Neuron (in vitro differentiated cells): ENCODE results near the gene DAD1.

ENCODE experiments used
- H2AFZ ChIP-seq: one replicate; pipeline ENCODE4 v1.6.1; 2013; ENCODE audit warnings: low read depth, mild to moderate bottlenecking, inconsistent platforms, low read length, moderate library complexity
- H3K27me3 ChIP-seq: one replicate; pipeline ENCODE4 v1.6.1; 2013; ENCODE audit warnings: low read length; ENCODE audit not compliant: insufficient read depth
- H3K36me3 ChIP-seq: one replicate; pipeline ENCODE4 v1.6.1; 2013; ENCODE audit warnings: low read length; ENCODE audit not compliant: insufficient read depth
- H3K4me1 ChIP-seq: one replicate; pipeline ENCODE4 v1.6.1; 2013; ENCODE audit warnings: low read length; ENCODE audit not compliant: insufficient read depth
- H3K4me3 ChIP-seq: 2 replicates; pipeline ENCODE4 v1.5.1; 2013; ENCODE audit warnings: mild to moderate bottlenecking, low read length, moderate library complexity
- H3K9me3 ChIP-seq: one replicate; pipeline ENCODE4 v1.6.1; 2013; ENCODE audit warnings: low read length

Gene DAD1

GRCh38 chr14:22518073-22518472 is 71.0 kb downstream of the DAD1 start:
- Histone ChIP-seq H3K4me1 (peaks cover 13% of the 10 kb centered on the region), H3K36me3 (no peaks in the 10 kb centered on the region), H3K4me3 (no peak overlapping the region)

GRCh38 chr14:22517117-22517720 is 71.8 kb downstream of the DAD1 start:
- Histone ChIP-seq H2AFZ (no peak overlapping the region), H3K4me3 (no peak overlapping the region), H3K9me3 (no peaks in the 10 kb centered on the region), H3K4me1 (peaks cover 13% of the 10 kb centered on the region), H3K36me3 (no peaks in the 10 kb centered on the region), H3K27me3 (no peaks in the 10 kb centered on the region)

More at GRCh38 chr14:22518073-22518472, 71.0 kb downstream of the DAD1 start:
- H3K27me3 ChIP-seq, result no peaks in the 10 kb centered on the region
- H3K9me3 ChIP-seq, result no peaks in the 10 kb centered on the region
- no peak overlapping the region for H2AFZ ChIP-seq

GRCh38 chr14:22515929-22516328 is 73.1 kb downstream of the DAD1 start:
- H3K4me1 ChIP-seq, result peaks cover 13% of the 10 kb centered on the region
- H3K36me3 ChIP-seq, result no peaks in the 10 kb centered on the region
- H2AFZ ChIP-seq, result no peak overlapping the region
- no peaks in the 10 kb centered on the region for H3K9me3 ChIP-seq
- H3K27me3 ChIP-seq, result no peaks in the 10 kb centered on the region
- H3K4me3 ChIP-seq, result no peak overlapping the region
